ENCODE data around the gene PARD3.

Gene PARD3

DNA sequence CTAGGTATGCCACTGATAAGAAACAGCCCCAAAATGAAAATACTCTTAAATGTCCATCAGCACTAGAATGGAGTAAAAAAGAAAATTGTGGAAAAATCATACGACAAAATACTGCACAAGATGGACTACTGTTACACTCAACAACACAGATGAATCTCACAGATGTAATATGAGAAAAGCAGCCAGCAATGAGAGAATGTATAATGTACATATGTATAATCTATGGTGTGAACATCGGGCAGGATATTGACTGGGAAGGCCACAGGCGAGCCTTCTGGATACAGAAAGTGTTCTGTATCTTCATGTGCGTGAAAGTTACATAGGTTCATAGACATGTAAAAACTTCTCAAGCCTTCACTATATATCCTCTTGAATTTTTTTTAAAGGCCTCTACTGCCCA, 212.6 kb downstream of the PARD3 start:
- H3K9ac ChIP-seq = no peak overlapping the region
- no peaks in the 10 kb centered on the region for H3K27me3 ChIP-seq (ENCODE audit: control insufficient read depth, insufficient read depth, low read length)
- H3K27ac ChIP-seq = no peak overlapping the region
- H3K36me3 ChIP-seq (ENCODE audit: control insufficient read depth, insufficient read depth, low read length) = no peaks in the 10 kb centered on the region
- no peaks in the 10 kb centered on the region for H3K4me1 ChIP-seq
- H3K79me2 ChIP-seq = no peaks in the 10 kb centered on the region
- H3K9me3 ChIP-seq (ENCODE audit: control insufficient read depth, low read length) = no peaks in the 10 kb centered on the region
- no peak overlapping the region for H3K4me3 ChIP-seq (ENCODE audit: low read depth, low read length)
- no peak overlapping the region for H3K4me2 ChIP-seq (ENCODE audit: low read length)
- H2AFZ ChIP-seq = no peak overlapping the region
- TF ChIP-seq CTCF (IDR thresholded peaks at IDR 0.05) = no peak

DNA sequence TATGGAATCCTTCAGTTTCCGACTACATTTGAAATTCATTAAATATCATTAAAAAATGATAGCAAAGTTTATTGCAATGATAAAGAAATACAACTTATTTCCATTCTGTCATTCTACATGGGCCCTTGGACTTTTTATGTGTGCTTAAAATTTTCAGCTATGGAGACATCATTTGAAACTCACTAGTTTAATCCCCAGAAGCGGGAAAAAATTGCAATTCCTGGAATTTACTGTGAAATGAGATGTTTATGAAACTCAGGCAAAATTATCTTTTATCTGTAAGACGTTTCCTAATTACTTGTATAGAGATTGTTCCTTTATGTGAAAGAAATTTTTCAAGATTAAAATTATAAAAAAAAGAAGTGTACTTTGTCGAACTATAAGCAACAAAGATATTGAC, 213.4 kb downstream of the PARD3 start:
- Histone ChIP-seq H3K4me1 (no peaks in the 10 kb centered on the region), H3K4me3 (ENCODE audit: low read depth, low read length) (no peak overlapping the region), H3K79me2 (no peaks in the 10 kb centered on the region), H3K27me3 (ENCODE audit: control insufficient read depth, insufficient read depth, low read length) (no peaks in the 10 kb centered on the region), H3K27ac (no peak overlapping the region), H3K4me2 (ENCODE audit: low read length) (no peak overlapping the region), H3K36me3 (ENCODE audit: control insufficient read depth, insufficient read depth, low read length) (no peaks in the 10 kb centered on the region), H3K9ac (no peak overlapping the region), H2AFZ (no peak overlapping the region), H3K9me3 (ENCODE audit: control insufficient read depth, low read length) (no peaks in the 10 kb centered on the region)
- TF ChIP-seq CTCF (IDR thresholded peaks at IDR 0.05) = no peak

DNA sequence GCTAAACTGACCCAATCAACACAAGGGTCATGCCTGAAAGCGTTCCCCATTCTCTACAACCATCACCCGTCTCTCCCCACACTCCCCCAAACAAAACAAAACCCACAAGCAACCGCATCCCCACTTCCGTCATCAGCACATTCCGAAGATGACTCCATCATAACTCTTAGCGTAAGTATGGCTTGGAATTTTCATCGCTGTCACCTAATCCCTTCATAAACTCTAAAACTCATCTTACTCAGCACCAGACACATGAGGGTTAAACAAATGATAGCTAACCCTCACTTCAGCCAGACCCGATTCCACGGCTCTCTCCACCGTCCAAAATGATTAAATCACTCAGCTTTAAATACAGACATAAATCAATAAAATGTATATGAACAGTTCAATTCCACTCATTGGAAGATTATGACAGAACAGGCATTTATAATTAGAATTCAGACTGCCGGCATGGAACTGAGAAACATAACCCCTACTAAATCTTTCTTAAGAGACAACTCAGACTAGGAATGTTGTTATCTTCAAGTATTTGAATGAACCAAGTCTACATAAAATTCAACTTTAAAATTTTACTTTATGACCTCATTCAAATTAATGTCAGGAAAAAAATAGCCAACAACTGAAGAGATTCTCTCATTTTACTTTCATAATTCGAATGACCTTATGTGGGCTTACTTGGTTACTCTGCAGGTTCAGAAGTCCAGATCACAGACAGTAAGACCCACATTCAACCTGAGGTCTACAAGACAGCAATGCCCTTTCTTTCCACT, 215.9 kb downstream of the PARD3 start:
- Histone ChIP-seq H3K9me3 (ENCODE audit: control insufficient read depth, low read length) (no peaks in the 10 kb centered on the region), H3K27me3 (ENCODE audit: control insufficient read depth, insufficient read depth, low read length) (no peaks in the 10 kb centered on the region), H3K4me3 (ENCODE audit: low read depth, low read length) (no peak overlapping the region), H3K36me3 (ENCODE audit: control insufficient read depth, insufficient read depth, low read length) (no peaks in the 10 kb centered on the region), H3K79me2 (peaks cover 2% of the 10 kb centered on the region), H3K4me1 (no peaks in the 10 kb centered on the region), H3K27ac (no peak overlapping the region), H3K4me2 (ENCODE audit: low read length) (no peak overlapping the region), H3K9ac (no peak overlapping the region), H2AFZ (no peak overlapping the region)
- TF ChIP-seq CTCF (IDR thresholded peaks at IDR 0.05) = no peak

DNA sequence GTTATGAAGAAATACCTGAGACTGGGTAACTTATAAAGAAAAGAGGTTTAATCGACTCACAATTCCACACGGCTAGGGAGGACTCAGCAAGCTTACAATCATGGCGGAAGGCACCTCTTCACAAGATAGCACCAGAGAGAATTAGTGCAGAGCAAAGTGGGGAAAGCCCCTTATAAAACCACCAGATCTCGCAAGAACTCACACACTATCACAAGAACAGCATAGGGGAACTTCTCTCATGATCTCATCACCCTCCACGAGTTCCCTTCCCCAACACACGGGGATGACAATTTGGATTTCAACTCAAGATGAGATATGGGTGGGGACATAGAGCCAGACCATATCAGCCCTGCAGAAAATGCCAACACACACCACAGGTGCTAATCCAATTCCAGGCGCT, 218.7 kb downstream of the PARD3 start:
- no peak overlapping the region for H3K27ac ChIP-seq
- H3K9me3 ChIP-seq (ENCODE audit: control insufficient read depth, low read length) = no peaks in the 10 kb centered on the region
- no peak overlapping the region for H3K4me2 ChIP-seq (ENCODE audit: low read length)
- H3K36me3 ChIP-seq (ENCODE audit: control insufficient read depth, insufficient read depth, low read length) = no peaks in the 10 kb centered on the region
- no peak overlapping the region for H2AFZ ChIP-seq
- no peaks in the 10 kb centered on the region for H3K27me3 ChIP-seq (ENCODE audit: control insufficient read depth, insufficient read depth, low read length)
- H3K4me1 ChIP-seq = no peaks in the 10 kb centered on the region
- no peak overlapping the region for H3K9ac ChIP-seq
- H3K79me2 ChIP-seq = peaks cover 2% of the 10 kb centered on the region
- no peak overlapping the region for H3K4me3 ChIP-seq (ENCODE audit: low read depth, low read length)
- no peak for TF ChIP-seq CTCF (IDR thresholded peaks at IDR 0.05)

DNA sequence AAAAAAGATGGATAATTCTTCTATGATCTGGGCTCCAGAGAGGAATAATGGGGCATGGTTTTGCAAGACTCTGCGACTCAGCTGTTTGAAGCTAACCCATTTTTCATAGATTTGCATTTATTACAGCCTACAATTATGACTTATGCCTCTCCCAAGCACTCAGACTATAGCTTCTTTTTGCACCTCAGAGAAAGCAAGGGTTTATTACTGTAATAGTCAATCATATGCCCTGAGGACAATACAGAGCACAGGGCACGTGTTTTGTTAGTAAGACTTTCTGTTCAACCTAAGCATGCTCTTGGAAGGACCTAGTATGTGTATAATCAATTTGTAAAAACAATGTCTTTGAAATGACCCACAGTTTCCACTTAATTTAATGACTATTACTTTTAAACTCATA, 221.2 kb downstream of the PARD3 start:
- H3K79me2 ChIP-seq = peaks cover 2% of the 10 kb centered on the region
- no peak overlapping the region for H3K27ac ChIP-seq
- H3K27me3 ChIP-seq (ENCODE audit: control insufficient read depth, insufficient read depth, low read length) = no peaks in the 10 kb centered on the region
- no peak overlapping the region for H3K9ac ChIP-seq
- H3K9me3 ChIP-seq (ENCODE audit: control insufficient read depth, low read length) = no peaks in the 10 kb centered on the region
- H3K4me2 ChIP-seq (ENCODE audit: low read length) = no peak overlapping the region
- TF ChIP-seq CTCF (IDR thresholded peaks at IDR 0.05) = no peak
- no peak overlapping the region for H3K4me3 ChIP-seq (ENCODE audit: low read depth, low read length)
- H3K4me1 ChIP-seq = no peaks in the 10 kb centered on the region
- no peak overlapping the region for H2AFZ ChIP-seq
- H3K36me3 ChIP-seq (ENCODE audit: control insufficient read depth, insufficient read depth, low read length) = no peaks in the 10 kb centered on the region

Data from parathyroid adenoma (tissue), 2 donors.